ENCODE results near the gene CKS1B. TPM values are rescaled to one million over a fixed set of nuclear protein-coding genes. Genes with fewer than 3 reads are reported as not detected.

The CKS1B gene
- total and polyA plus RNA-seq, 4 donors, result 32.4 to 57.9 (median 44.4) TPM

DNA sequence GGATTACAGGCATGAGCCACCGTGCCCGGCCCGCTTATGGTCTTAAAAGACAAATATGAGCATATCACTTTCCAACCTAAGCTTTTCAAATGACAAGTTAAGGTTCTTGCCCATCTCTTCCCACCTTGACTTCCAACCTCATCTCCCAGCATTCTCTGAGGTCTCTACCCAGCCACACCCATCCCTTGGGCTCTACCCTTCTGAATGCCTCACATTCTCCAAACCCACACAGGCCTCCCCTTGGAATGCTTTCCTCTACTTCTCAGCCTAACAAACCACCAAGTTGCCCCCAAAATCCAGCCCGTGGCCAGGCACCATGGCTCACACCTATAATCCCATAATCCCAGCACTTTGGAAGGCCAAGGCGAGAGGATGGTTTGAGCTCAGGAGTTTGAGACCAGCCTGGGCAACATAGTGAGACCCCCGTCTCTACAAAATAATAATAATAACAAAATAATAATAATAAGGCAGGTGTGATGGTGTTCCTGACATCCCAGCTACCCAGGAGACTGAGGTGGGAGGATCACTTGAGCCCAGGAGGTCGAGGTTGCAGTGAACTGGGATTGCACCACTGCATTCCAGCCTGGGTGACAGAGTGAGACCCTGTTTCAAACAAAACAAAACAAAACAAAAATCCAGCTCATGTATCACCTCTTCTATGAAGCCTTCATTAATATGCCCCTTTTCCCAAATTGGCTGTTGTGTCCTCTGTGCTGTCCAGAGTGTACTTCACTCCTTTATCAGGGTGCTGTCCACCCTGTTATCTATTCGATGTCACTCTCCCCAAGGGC, 47.9 kb downstream of the CKS1B start:
- Histone ChIP-seq H3K4me1 (ENCODE audit: control insufficient read depth in 4 of 4, insufficient read depth in 4 of 4, low read length in 3 of 4) (peaks cover 4 to 27% (median 15%) of the 10 kb centered on the region in 4 donors), H3K27ac (ENCODE audit: low read depth in 1 of 2, low read length in 2 of 2) (no peak overlapping the region), H3K9ac (ENCODE audit: low read depth in 1 of 2, low read length in 2 of 2) (no peak overlapping the region), H3K9me3 (ENCODE audit: control insufficient read depth in 4 of 4, low read length in 3 of 4) (no peaks in the 10 kb centered on the region), H3K27me3 (ENCODE audit: control insufficient read depth in 4 of 4, insufficient read depth in 4 of 4, low read length in 3 of 4) (no peaks in the 10 kb centered on the region), H3K4me3 (ENCODE audit: low read depth in 1 of 3, low read length in 3 of 3) (no peak overlapping the region), H3K36me3 (ENCODE audit: control insufficient read depth in 4 of 4, insufficient read depth in 3 of 4, low read depth in 1 of 4, low read length in 3 of 4) (no peaks in the 10 kb centered on the region)
- no peak for DNase-seq (ENCODE audit: low spot score)
- 70% methylated on average over 8 of the region's 8 CpGs for WGBS
- TF ChIP-seq HNF4G (IDR thresholded peaks at IDR 0.05) (no peak), SP1 (IDR thresholded peaks at IDR 0.05) (no peak), EGR1 (IDR thresholded peaks at IDR 0.05; ENCODE audit: low read depth in 2 of 2) (no peak), GABPA (IDR thresholded peaks at IDR 0.05 in 1 of 2, conservative IDR thresholded peaks at IDR 0.05 in 1 of 2) (no peak), ATF3 (IDR thresholded peaks at IDR 0.05) (no peak), FOXA2 (IDR thresholded peaks at IDR 0.05) (no peak), REST (IDR thresholded peaks at IDR 0.05) (no peak), TAF1 (conservative IDR thresholded peaks at IDR 0.05) (no peak), RXRA (IDR thresholded peaks at IDR 0.05) (no peak), JUND (IDR thresholded peaks at IDR 0.05) (no peak), HNF4A (conservative IDR thresholded peaks at IDR 0.05) (no peak)
- TF ChIP-seq, protein P1, sequence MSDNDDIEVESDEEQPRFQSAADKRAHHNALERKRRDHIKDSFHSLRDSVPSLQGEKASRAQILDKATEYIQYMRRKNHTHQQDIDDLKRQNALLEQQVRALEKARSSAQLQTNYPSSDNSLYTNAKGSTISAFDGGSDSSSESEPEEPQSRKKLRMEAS (IDR thresholded peaks at IDR 0.05), result no peak
- TF ChIP-seq, protein P2, sequence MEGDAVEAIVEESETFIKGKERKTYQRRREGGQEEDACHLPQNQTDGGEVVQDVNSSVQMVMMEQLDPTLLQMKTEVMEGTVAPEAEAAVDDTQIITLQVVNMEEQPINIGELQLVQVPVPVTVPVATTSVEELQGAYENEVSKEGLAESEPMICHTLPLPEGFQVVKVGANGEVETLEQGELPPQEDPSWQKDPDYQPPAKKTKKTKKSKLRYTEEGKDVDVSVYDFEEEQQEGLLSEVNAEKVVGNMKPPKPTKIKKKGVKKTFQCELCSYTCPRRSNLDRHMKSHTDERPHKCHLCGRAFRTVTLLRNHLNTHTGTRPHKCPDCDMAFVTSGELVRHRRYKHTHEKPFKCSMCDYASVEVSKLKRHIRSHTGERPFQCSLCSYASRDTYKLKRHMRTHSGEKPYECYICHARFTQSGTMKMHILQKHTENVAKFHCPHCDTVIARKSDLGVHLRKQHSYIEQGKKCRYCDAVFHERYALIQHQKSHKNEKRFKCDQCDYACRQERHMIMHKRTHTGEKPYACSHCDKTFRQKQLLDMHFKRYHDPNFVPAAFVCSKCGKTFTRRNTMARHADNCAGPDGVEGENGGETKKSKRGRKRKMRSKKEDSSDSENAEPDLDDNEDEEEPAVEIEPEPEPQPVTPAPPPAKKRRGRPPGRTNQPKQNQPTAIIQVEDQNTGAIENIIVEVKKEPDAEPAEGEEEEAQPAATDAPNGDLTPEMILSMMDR (IDR thresholded peaks at IDR 0.05; ENCODE audit: low read depth, low read length, missing input control), result no peak

- H3K9ac ChIP-seq (ENCODE audit: low read depth in 1 of 2, low read length in 2 of 2), result no peak overlapping the region
- DNase-seq (ENCODE audit: low spot score), result no peak
- no peaks in the 10 kb centered on the region for H3K9me3 ChIP-seq (ENCODE audit: control insufficient read depth in 4 of 4, low read length in 3 of 4)
- no peaks in the 10 kb centered on the region for H3K36me3 ChIP-seq (ENCODE audit: control insufficient read depth in 4 of 4, insufficient read depth in 3 of 4, low read depth in 1 of 4, low read length in 3 of 4)
- H3K4me3 ChIP-seq (ENCODE audit: low read depth in 1 of 3, low read length in 3 of 3), result no peak overlapping the region
- TF ChIP-seq YY1 (IDR thresholded peaks at IDR 0.05) (no peak), FOXA1 (IDR thresholded peaks at IDR 0.05) (no peak), JUND (IDR thresholded peaks at IDR 0.05) (no peak), SP1 (IDR thresholded peaks at IDR 0.05) (no peak), ATF3 (IDR thresholded peaks at IDR 0.05) (no peak), REST (IDR thresholded peaks at IDR 0.05) (no peak), RAD21 (IDR thresholded peaks at IDR 0.05) (no peak), HNF4G (IDR thresholded peaks at IDR 0.05) (no peak)
- TF ChIP-seq, protein P2 (IDR thresholded peaks at IDR 0.05; ENCODE audit: low read depth, low read length, missing input control), result no peak
- no peak overlapping the region for H3K27ac ChIP-seq (ENCODE audit: low read depth in 1 of 2, low read length in 2 of 2)
- peaks cover under 1 to 21% (median 12%) of the 10 kb centered on the region in 4 donors for H3K4me1 ChIP-seq (ENCODE audit: control insufficient read depth in 4 of 4, insufficient read depth in 4 of 4, low read length in 3 of 4)
- no peaks in the 10 kb centered on the region for H3K27me3 ChIP-seq (ENCODE audit: control insufficient read depth in 4 of 4, insufficient read depth in 4 of 4, low read length in 3 of 4)
- 31% methylated on average over 4 of the region's 4 CpGs for WGBS
Measured at GRCh38 chr1:155022927-155023236, 48.4 kb downstream of the CKS1B start.
